IPS-18c (cell line): ENCODE data around the gene APOBEC3C.
"Not testable (repeated sequence)": the region's sequence is repeated elsewhere in the genome, so short reads cannot be mapped to it uniquely, and the experiment has no call there.

Experiments used
- H3K4me3 ChIP-seq: 2 replicates; pipeline ENCODE4 v1.7.0; 2013; ENCODE audit warnings: low read depth, mild to moderate bottlenecking, low read length, moderate library complexity; ENCODE audit not compliant: insufficient read depth
- H3K9me3 ChIP-seq: one replicate; pipeline ENCODE4 v1.6.1; 2013; ENCODE audit warnings: mild to moderate bottlenecking, low read length, moderate library complexity; ENCODE audit not compliant: control insufficient read depth, insufficient read depth

The APOBEC3C gene

DNA sequence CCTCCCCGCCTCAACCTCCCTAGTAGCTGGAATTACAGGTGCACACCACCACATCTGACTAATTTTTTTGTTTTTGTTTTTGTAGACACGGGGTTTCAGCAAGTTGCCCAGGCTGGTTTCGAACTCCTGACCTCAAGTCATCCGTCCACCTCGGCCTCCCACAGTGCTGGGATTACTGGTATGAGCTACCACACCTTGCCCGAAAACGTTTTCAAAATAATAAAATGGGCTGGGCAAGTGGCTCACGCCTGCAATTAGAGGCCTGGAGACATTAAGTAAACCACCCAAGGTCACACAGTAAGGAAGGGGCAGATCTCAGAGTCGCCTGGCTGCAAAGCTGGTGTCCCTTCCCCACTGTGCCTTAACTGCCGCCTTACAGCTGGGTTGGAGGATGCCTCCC, 33.5 kb upstream of the APOBEC3C start:
- not testable (repeated sequence) for H3K9me3 ChIP-seq, H3K4me3 ChIP-seq

DNA sequence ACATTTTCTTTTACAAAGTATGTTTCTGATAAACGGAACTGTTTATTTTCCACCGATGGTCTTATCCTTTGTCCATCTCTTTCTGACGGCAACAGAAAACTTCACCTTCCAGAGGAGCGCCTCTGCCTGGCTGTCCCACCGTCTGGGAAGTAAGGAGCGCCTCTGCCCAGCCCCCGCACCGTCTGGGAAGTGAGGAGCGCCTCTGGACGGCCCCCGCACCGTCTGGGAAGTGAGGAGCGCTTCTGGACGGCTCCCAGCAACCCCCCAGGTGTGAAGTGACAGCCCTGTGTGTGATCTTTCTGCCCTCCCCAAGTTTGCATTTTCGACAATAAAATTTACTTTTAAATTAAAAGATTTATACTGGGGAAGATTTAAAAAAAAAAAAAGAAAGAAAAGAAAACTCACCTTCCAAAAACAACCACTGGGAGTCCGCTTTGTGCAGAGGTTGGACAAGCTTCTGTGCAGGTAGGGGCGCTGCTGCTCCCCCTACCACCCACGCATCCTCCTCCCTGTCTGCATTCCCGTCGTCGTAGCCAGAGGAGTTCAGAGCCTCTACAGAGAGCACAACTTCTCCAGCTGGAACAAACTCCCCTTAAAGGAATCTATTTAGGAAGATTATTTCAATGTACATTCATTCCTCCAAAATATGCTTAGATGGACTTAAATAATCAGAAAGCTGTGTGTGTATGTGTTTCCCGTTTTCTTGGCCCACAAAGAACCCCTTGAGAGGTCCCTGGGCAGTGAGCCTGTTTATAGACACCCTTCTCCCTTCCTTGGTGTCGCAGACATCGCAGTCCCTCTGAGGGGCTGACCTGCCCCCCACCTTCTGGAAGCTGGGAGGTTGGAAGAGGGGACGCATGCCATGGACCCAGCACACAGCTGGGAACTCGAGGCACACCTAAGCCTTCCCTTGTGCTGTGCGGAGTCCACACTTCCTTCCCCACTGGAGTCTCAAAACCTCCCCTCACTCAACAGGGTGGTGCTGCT, 32.8 kb upstream of the APOBEC3C start:
- Histone ChIP-seq H3K4me3 (no peak overlapping the region), H3K9me3 (peaks cover 3% of the 10 kb centered on the region)

GRCh38 chr22:38981992-38982927, 31.8 kb upstream of the APOBEC3C start, which contains the start of gene APOBEC3B:
APOBEC3B (plus strand) TSS chr22:38982347; CDS start chr22:38982454, 107 bp downstream.
- peaks cover 2% of the 10 kb centered on the region for H3K9me3 ChIP-seq
- H3K4me3 ChIP-seq: peak within 1 kb of the TSS; percentile 6; the same call in 1 of the 2 replicates

GRCh38 chr22:38984224-38984623, 29.8 kb upstream of the APOBEC3C start:
- Histone ChIP-seq H3K9me3 (peaks cover 2% of the 10 kb centered on the region), H3K4me3 (no peak overlapping the region)

DNA sequence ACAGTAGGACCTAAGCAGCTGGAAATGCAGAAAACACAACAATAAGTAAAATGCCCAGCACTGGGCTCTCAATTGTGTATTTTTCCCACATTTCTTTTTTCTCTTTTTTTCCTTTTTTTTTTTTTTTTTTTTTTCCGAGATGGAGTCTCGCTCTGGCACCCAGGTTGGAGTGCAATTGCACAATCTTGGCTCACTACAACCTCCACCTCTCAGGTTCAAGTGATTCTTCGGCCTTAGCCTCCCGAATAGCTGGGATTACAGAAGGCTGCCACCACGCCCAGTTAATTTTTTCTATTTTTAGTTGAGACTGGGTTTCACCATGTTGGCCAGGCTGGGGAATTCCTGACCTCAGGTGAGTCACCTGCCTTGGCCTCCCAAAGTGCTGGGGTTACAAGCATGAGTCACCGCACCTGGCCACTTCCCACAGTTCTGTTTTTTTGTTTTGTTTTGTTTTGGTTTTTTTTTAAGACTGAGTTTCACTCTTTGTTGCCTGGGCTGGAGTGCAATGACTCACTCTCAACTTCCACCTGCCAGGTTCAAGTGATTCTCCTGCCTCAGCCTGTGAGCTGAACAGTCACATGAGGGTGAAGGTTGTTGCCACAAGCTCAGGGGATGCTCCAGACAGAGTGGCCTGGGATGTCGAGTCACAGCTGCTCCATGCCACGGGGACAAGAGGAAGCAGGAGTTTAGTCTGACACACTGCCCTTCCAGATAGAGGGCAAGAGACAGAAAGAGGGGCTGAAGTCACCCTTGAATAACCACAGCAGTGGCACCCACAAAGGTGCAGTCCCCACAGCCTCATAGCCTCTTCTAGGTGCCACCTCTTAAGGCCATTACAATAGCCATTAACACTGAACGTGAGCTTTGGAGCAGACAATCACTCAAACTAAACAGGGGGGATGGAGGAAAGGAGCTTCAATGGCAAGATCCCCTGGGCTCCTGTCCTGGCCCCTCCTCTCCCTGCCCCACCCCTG, 29.0 kb upstream of the APOBEC3C start:
- not testable (repeated sequence) for H3K4me3 ChIP-seq, H3K9me3 ChIP-seq

GRCh38 chr22:38986629-38987028, 27.4 kb upstream of the APOBEC3C start:
- H3K4me3 ChIP-seq: no peak overlapping the region

DNA sequence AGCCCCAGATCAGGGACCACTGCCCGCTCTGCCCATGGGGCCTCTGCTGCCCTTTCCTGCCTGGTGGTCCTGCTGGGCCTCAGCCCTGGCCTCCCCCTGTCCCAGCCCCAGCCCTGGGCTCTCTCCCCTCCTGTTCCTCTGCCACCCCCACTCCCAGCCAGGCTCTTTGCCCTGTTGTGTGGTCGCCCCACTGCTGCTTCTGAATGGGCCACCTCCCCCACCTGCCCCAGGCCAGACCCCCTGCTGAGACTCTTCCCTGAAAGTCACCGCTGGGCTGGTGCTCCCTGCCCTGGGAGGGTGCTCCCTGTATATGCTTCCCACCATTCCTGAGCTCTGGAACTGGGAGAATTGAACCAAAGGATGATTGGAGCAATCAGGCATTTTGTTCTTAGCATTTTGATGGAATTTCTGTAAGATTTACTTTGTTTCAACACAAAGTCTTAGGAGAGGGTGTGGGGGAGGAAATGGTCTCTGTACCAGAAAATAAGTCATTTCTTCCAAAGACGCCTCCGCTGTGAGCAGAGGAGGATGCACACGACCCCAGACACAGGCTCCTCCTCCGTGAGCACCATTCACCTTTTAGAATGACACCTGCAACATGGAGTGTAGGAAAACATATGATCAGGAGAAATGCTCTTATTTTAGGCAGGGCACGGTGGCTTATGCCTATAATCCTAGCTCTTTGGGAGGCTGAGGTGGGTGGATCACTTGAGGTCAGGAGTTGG, 26.7 kb upstream of the APOBEC3C start:
- Histone ChIP-seq H3K4me3 (no peak overlapping the region), H3K9me3 (peaks cover 6% of the 10 kb centered on the region)

More at GRCh38 chr22:38986629-38987028, 27.4 kb upstream of the APOBEC3C start:
- peaks cover 6% of the 10 kb centered on the region for H3K9me3 ChIP-seq

DNA sequence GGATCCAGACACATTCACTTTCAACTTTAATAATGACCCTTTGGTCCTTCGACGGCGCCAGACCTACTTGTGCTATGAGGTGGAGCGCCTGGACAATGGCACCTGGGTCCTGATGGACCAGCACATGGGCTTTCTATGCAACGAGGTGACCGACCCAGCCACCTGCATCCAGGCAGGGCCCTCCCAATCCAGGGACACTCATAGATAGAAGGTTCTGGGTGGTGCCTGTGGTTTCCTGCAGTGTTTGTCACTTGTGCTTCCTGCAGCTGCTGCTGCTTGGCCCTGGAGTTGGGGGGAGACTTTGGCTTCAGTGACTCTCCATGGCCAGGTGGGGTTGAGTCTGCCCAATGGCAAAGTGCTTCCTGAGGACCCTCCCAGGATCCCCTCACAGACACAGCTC, 24.6 kb upstream of the APOBEC3C start:
- peaks cover 3% of the 10 kb centered on the region for H3K9me3 ChIP-seq
- H3K4me3 ChIP-seq: no peak overlapping the region

DNA sequence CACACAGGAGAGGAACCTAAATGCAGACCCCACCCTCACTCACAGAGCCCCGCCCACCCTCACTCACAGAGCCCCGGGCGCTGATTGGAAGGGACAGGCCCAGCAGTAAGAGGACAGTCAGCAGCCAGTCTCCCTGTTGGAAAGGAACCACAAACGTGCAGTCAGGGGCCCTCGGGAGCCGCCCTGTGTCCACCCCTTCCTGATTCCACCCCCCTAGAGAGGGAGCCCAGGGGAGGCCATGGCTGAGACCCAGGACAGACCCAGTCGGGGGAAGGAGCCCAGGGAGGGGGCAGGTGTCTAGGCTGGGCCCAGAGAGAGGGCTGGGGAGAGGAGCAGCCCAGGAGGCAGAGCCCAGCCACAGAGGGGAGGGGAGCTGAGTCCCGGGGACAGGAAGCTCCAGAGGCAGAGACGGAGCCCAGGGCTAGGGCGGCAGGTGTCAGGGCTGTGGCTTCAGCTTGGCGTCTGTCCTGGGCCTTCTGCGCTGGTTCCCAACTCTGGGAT, 21.1 kb upstream of the APOBEC3C start:
- not testable (repeated sequence) for H3K4me3 ChIP-seq, H3K9me3 ChIP-seq

DNA sequence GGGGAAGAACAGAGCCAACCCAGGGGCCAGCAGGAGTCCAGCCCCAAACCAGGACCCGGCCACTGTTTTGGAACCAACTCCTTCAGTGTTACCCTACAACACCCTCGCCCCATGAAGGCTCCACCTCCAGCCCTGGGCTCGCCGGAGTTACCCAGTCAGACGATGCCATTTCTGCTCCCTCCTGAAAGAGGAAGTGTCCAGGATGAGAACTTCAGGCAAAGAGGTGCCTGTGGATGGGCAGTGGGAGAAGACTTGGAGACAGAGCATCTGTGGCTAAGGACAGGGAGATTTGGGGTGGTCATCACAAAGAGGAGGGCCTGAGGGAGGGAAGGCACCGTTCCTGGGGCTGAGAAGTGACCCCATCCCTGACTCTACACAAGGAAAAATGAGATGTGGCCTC, 18.0 kb upstream of the APOBEC3C start:
- Histone ChIP-seq H3K9me3 (no peaks in the 10 kb centered on the region), H3K4me3 (no peak overlapping the region)

GRCh38 chr22:38997518-38997917, 16.5 kb upstream of the APOBEC3C start:
- Histone ChIP-seq H3K4me3 (no peak overlapping the region; the same call in 1 of the 2 replicates), H3K9me3 (no peaks in the 10 kb centered on the region)

DNA sequence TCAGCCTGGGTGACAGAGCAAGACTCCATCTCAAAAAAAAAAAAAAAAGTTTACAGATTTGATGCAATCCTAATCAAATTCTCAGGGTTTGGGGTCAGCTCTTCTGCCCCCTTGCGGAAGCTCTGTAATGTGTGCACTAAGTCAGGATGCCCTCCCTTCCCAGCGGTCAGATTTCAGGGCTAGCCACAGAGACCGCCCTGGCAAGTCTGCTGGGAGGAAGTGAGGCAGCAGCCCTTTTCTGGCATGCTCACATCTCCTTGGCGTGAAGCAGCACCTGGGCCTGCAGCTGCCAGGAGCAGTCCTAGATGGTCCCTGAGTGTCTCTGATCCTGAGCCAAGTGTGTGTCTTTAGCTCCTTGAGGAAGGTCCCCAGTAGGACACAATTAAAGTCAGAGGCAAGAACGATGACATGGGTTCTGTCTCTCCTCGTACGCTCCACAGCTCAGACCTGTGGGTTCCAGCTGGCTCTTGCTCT, 10.9 kb upstream of the APOBEC3C start:
- H3K9me3 ChIP-seq: no peaks in the 10 kb centered on the region
- H3K4me3 ChIP-seq: no peak overlapping the region; the same call in 1 of the 2 replicates

DNA sequence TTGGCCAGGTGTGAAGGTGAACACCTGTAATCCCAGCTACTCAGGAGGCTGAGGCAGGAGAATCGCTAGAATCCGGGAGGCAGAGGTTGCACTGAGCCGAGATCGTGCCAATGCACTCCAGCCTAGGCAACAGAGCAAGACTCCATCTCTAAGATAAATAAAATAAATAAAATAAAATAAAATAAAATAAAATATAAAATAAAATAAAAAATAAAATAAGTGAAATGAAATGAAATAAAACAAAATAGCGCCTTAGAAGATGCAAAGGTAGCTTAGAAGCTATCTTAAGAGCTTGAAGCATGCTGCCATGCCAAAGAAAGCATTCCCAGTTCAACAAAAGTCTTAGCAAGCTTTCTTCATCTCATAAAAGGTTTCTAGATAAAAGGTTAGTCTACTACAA, 6.9 kb upstream of the APOBEC3C start:
- Histone ChIP-seq H3K4me3 (no peak overlapping the region), H3K9me3 (no peaks in the 10 kb centered on the region)

GRCh38 chr22:39008271-39008850, 5.7 kb upstream of the APOBEC3C start:
- not testable (repeated sequence) for H3K9me3 ChIP-seq, H3K4me3 ChIP-seq

DNA sequence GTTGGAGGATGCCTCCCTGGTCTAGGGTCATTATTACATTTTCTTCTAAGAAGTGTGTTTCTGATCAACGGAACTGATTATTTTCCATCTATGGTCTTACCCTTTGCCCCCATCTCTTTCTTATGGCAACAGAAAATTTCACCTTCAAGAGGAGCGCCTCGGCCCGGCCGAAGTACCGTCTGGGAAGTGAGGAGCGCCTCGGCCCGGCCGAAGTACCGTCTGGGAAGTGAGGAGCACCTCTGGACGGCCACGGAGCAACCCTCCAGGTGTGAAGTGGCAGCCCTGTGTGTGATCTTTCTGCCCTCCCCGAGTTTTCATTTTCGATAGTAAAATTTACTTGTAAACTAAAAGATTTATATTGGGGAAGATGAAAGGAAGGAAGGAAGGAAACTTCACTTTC, 3.1 kb upstream of the APOBEC3C start:
- H3K4me3 ChIP-seq: no peak overlapping the region
- H3K9me3 ChIP-seq: no peaks in the 10 kb centered on the region
